NCI-H1105 treated with DMSO at 0.1 percent for 48 hours (cell line): ENCODE data around the gene UBAP1L.

Source experiments
- DNase-seq: peaks from one replicate; lab custom pipeline; 2025; lab: John Stamatoyannopoulos, UW

Gene UBAP1L

DNA sequence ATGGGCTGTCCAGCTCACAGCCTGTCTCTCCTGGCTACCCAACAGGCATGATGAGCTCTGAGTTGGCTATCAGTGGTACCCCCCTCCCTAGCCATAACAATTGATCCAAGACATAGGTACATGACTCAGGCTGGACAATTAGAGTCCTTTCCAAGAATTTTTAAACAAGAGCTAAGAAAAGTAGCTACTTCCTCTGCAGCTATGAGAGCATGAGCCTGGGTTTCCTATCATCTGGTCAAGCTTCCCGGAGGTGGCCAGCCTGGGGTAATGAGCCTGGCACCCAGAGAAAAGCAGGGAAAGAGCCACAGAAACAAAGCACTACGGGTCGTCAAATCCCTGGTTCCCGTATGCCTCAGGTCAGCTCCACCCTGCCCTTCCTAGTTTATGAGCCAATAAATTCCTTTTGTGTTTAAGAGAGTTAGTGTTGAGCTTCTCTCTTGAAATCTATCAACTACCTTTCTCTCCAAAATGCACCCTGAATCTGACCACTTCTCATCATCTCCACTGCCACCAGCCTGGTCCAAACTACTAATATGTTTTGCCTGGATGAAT, 72.1 kb downstream of the UBAP1L start:
- no peak for DNase-seq
